NCI-H128 (cell line): ENCODE data around the gene HSPBAP1.
"Not testable (repeated sequence)": the region's sequence is repeated elsewhere in the genome, so short reads cannot be mapped to it uniquely, and the experiment has no call there.

ENCODE experiments used
- DNase-seq: peaks from one replicate; lab custom pipeline; 2025; ENCODE audit not compliant: unreplicated experiment; lab: John Stamatoyannopoulos, UW

The HSPBAP1 gene

DNA sequence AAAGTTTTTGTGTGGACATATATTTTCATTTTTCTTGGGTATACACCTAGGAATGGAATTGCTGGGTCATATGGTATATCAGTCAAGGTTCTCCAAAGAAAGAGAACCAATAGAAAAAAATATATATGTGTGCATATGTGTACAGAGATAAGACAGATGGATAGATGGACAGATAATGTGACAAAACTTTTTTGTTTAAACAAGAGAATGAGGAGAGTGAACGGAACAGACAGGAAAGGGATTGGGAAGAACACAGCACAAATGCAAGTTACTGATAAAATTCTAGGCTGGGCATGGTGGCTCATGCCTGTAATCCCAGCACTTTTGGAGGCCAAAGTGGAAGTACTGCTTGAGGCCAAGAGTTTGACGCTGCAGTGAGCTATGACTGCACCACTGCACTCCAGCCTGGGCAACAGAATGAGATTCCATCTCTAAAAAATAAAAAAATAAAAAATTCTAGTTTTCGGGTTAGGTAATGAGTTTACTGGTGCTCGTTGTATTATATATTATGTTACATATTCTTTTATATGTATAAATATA lies 50.0 kb downstream of the HSPBAP1 start:
- DNase-seq: no peak

DNA sequence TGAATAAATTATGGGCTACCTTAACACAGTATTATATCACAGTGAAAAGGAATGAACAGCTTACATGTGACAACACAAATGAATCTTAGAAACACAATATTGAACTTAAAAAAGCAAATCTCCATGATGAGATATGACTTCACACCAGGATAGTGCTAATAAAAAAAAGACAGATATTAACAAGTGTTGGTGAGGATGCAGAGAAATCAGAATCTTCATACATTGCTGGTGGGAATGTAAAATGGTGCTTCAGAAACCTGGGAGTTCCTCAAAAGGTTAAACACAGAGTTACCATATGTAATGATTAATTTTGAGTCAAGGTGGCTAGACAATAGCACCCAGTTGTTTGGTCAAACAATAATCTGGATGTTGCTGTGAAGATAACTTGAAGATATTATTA lies 51.4 kb downstream of the HSPBAP1 start:
- no peak for DNase-seq

DNA sequence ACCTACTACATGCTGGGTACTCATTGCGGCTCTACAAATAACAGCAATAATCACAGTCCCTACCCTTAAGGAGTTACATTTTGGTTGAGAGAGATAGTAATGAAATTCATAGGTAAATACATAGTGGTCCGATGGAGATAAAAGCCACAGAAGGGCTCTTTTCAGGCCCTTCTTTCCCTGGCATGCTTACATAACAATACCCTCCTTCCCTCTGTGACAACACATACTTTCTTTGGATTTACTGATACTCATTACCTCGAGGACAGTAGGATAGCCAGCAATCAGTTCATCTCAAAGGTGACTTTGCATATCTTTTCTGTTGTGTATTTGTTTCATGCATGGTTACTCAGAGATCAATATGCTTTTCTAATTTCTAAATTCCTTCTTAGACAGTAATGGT lies 54.5 kb downstream of the HSPBAP1 start:
- no peak for DNase-seq

DNA sequence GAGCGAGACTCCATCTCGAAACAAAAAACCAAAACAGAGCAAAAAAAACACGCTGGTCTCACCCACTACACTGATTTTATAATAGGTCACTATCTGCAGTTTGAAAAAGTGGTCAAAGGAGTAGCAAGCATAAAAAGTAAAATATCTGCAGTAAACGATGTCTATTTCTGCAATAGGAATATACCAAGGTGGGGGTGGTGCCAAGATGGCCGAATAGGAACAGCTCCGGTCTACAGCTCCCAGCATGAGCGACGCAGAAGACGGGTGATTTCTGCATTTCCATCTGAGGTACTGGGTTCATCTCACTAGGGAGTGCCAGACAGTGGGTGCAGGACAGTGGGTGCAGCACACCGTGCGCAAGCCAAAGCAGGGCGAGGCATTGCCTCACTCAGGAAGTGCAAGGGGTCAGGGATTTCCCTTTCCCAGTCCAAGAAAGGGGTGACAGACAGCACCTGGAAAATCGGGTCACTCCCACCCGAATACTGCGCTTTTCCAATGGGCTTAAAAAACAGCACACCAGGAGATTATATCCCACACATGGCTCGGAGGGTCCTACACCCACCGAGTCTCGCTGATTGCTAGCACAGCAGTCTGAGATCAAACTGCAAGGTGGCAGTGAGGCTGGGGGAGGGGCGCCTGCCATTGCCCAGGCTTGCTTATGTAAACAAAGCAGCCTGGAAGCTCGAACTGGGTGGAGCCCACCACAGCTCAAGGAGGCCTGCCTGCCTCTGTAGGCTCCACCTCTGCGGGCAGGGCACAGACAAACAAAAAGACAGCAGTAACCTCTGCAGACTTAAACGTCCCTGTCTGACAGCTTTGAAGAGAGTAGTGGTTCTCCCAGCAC lies 60.7 kb downstream of the HSPBAP1 start:
- DNase-seq: not testable (repeated sequence)

GRCh38 chr3:122730240-122730639 lies 63.4 kb downstream of the HSPBAP1 start:
- no peak for DNase-seq

GRCh38 chr3:122728756-122729514 lies 64.7 kb downstream of the HSPBAP1 start:
- no peak for DNase-seq

- DNase-seq: no peak
Observed at GRCh38 chr3:122728186-122728585, 65.4 kb downstream of the HSPBAP1 start.

DNA sequence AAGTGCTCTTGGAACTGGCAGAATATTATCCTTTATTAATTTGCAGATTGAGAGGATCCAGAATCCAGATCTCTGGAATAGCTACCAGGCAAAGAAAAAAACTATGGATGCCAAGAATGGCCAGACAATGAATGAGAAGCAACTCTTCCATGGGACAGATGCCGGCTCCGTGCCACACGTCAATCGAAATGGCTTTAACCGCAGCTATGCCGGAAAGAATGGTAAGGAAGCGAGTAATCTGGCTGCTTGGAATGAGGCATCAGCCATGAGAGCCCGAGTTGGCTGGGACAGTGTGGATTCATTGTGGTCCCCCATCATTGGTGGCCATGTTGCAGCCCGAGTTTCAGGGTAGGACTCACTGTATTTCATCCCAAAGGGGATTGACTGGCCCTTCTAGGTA lies 65.9 kb downstream of the HSPBAP1 start:
- DNase-seq: no peak

DNA sequence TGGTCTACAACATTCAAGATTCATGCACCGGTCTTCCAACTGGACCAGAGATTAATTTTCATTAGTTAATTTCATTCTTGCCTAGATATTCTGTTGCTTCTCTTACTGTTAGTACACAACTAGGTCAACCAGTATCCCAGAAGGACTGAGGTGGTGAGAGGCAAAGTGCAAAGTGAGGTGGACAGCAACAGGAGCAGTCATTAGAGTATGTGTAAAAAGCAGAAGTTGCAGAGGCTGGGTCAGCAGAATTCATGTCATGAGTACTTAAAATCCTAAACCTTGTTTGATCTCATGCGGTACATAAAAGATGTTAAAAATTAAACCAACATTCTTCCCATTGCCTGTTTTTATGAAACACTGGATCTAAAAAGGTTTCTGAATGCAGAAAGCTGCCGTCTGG lies 66.3 kb downstream of the HSPBAP1 start:
- DNase-seq: no peak

DNA sequence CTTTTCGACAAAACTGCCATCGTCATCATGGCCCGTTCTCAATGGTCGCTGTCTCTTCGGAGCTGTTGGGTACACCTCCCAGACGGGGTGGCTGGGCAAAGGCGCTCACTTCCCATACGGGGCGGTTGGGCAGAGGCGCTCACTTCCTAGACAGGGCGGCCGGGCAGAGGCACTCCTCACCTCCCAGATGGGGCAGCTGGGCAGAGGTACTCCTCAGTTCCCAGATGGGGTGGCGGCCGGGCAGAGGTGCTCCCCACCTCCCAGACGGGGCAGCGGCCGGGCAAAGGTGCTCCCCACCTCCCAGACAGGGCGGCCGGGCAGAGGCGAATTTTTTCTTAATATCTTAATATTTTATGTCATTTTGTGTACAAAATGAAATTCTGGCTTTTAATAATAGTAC lies 68.5 kb downstream of the HSPBAP1 start:
- no peak for DNase-seq

GRCh38 chr3:122719273-122719921 lies 74.2 kb downstream of the HSPBAP1 start:
- no peak for DNase-seq

DNA sequence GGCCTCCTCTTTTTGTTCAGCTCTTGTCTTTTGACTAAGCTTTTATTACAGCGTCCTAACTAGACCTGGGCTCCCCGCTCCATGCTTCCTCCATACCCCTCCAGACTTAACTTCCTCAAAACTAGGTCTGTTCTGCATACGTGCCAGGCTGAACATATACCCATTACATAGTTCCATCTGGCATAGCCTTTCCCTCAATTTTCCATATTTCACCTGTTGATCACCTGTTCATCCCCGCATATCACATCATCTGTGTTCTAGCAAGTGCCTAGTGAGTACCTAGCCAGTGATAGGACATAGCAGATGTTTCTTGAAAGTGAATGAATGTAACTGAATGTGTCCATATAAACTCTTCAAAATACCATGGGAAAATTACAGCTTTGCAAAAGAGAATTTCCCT lies 77.0 kb downstream of the HSPBAP1 start:
- DNase-seq: no peak

GRCh38 chr3:122714273-122714672 lies 79.4 kb downstream of the HSPBAP1 start:
- no peak for DNase-seq

DNA sequence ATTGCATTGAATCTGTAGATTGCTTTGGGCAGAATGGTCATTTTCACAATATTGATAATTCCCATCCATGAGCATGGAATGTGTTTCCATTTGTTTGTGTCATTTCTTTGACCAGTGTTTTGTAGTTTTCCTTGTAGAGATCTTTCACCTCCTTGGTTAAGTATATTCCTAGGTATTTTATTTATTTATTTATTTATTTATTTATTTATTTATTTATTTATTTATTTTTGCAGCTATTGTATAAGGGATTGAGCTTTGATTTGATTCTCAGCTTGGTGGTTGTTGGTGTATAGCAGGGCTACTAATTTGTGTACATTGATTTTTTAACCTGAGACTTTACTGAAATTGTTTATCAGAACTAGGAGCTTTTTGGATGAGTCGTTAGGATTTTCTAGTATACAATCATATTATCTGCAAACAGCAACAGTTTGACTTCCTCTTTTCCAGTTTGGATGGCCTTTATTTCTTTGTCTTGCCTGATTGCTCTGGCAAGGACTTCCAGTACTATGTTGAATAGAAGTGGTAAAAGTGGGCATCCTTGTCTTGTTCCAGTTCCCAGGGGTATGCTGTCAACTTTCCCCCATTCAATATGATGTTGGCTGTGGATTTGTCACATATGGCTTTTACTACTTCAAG lies 82.9 kb downstream of the HSPBAP1 start:
- not testable (repeated sequence) for DNase-seq

- DNase-seq: no peak
Observed at GRCh38 chr3:122705379-122705778, 88.3 kb downstream of the HSPBAP1 start.

DNA sequence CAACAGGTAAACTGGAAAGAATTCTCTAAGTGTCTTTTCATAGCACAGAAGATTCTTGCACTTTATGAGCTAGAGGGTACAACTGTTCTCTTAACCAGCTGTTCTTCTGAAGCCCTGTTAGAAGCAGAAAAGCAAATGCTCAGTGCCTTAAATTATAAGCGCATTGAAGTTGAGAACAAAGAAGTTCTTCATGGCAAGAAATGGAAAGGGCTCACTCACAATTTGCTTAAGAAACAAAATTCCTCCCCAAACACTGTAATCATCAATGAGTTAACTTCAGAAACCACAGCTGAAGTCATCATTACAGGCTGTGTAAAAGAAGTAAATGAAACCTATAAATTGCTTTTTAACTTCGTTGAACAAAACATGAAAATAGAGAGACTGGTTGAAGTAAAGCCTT lies 93.4 kb downstream of the HSPBAP1 start:
- DNase-seq: no peak

DNA sequence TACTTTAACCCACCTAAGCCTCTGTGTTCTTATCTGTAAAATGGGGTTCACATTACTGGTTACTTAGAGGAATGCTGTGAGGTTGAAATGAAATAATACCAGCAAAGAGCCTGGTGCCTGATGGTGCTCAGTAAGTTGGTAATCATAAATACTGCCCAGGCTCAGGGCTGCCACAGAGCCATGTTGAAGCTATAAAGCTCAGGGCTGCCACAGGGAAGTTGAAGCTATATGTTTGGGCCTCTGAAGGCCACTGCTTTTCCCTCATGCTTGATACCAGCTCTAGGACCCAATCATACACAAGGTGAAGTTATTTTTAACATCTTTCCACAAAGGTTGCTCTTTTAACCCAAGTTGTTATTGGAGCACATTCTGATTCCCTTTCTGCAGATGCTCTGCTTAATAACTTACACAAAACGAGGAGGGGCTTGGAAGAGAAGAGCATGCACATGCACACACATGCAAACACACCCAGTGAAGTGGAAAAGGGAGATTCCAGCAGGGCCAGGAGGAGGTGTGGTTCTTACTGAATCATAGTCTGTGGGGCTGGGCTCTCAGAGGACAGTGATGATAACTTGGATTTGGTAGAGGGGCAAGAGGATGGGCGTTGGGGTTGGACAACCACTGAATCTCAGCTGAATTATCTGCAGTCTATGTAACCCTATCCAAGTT lies 95.5 kb downstream of the HSPBAP1 start:
- DNase-seq: no peak

- DNase-seq: no peak
Observed at GRCh38 chr3:122695927-122696561, 97.6 kb downstream of the HSPBAP1 start.

GRCh38 chr3:122694966-122695365 lies 98.7 kb downstream of the HSPBAP1 start:
- DNase-seq: no peak

- DNase-seq: no peak
Observed at GRCh38 chr3:122692674-122693073, 101.0 kb downstream of the HSPBAP1 start.
